Measurements from ENCODE around the gene ZBED4.
"Not testable (repeated sequence)": the region's sequence is repeated elsewhere in the genome, so short reads cannot be mapped to it uniquely, and the experiment has no call there.

ZBED4 gene

GRCh38 chr22:49852898-49853894, at the start of gene ZBED4:
TSS of gene ZBED4 (plus strand) at chr22:49853844. CDS start at chr22:49883663, 29,819 bp downstream.
- DNase-seq (ENCODE audit: low read depth): peak; percentile 67

- DNase-seq (ENCODE audit: low read depth): no peak
Measured at GRCh38 chr22:49807129-49807528, 46.5 kb upstream of the ZBED4 start.

DNA sequence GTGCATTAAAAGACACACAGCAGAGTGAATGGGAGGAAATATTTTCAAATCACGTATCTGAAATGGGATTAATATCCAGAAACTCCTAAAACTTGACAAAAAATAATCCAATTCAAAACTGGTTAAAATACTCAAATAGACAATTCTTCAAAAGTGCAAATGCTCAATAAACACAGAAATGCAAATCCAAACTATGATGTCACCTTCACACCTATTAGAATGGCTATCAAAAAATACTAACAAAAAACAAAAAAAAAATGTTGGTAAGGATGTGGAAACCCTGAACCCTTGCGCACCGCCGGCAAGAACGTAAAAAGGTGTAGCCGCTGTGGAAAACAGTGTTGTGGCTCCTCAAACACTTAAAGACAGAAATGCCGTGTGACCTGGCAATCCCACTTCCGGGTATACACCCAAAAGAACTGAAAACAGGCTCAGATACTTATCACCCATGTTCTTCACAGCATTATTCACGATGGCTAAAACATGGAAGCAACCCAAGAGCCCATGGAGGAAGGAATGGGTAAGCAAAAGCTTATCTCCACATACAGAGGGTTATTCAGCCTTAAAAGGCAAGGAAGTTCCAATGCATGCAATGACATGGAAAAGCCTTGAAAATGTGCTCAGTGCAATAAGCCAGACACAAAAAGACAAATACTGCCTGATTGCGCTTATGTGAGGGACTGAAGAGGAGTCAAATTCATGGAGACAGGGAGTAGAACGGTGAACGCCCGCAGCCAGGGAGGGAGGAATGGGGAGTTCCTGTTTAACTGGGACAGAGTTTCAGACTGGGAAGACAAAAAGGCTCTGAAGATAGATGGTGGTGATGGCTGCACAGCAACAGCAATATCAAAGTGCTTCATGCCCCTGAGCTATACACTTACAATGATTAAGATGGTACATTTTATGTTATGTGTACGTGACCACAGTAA, 45.6 kb upstream of the ZBED4 start:
- no peak for DNase-seq (ENCODE audit: low read depth)

DNA sequence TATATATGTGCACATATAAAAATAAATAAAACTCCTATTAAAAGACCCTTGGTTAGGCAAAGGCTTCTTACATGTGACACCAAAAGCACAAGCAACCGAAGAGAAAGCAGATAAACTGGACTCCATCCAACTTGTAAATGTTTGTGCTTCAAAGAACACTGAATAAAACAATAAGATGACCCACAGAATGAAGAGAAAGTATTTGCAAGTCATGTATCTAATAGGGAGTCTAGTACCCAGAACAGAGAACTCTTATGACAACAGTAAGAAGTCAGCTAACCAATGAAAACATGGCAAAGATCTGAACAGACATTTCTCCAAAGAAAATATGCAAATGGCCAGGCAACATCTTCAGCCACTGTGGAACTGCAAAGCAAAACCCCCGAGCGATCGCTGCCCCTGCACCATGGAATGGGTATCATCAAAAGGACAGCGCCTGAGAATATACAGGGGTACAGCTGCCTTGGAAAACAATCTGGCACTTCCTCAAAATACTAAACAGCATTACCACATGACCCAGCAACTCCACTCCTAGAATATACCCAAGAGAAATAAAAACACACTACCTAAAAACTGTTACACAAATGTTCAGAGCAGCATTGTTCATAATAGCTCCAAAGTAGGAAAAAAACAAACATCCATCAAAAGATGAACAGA, 43.2 kb upstream of the ZBED4 start:
- DNase-seq (ENCODE audit: low read depth): no peak

GRCh38 chr22:49811020-49811791, 42.4 kb upstream of the ZBED4 start:
- DNase-seq (ENCODE audit: low read depth): no peak

GRCh38 chr22:49812838-49813237, 40.8 kb upstream of the ZBED4 start:
- DNase-seq (ENCODE audit: low read depth): no peak

- DNase-seq (ENCODE audit: low read depth): no peak
Measured at GRCh38 chr22:49814164-49814686, 39.4 kb upstream of the ZBED4 start.

DNA sequence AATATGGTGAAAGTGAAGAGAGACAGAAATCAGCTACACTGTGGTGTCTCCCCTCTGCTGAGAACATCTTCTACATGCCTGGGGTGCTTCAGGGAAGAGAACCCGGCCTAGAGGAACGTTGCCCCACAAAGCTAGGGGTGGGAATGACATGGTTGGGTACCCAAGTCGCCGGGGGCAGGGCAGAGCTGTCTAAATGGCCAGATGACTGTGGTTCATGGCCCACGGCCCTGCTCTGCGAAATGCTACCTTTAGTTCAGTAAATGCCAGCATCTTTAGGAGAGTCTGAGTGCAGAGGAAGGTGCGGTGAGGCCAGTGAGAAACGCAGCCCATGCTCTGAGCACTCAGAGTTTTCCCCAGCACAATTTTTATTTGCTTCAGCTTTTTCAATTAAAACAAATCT, 38.8 kb upstream of the ZBED4 start:
- DNase-seq (ENCODE audit: low read depth): no peak

DNA sequence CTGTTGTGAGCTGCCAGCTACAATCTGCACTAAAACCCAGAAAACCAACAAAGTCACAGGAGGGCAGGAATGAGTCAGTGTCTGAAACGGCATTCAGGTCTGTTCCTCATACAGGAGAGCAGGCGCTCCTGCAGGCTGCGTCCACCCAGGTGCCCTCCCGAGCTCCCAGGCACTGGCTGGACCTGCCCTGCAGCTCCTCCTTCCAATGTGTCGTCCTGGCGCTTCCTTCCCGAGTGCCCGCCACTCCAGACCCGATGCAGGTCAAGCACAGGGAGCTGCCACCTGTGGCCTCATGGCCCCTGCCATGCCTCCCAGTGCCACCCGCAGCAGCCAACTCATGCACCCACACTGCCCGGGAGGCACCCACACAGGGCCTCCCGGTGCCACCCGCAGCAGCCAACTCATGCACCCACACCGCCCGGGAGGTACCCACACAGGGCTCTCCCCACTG, 38.0 kb upstream of the ZBED4 start:
- DNase-seq (ENCODE audit: low read depth): no peak

- DNase-seq (ENCODE audit: low read depth): no peak
Measured at GRCh38 chr22:49817359-49817758, 36.3 kb upstream of the ZBED4 start.

DNA sequence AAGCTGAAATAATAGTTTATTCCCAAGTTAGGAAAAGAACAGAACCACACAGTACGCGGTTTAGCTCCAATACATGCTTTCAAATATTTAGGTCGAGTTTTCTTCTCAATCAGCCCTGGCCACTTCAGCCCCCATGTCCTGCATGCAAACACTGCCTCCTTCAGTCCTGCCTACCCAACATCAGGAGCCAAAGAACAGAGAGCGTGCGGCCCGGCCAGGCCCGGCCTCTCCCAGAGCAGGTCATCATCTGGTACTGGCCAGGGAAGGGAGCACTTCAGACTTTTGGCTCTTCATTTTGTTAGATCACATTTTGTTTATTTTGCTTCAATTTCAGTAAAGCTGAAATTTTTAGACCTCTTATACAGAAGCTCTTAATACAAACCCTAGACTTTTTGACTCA, 32.7 kb upstream of the ZBED4 start:
- no peak for DNase-seq (ENCODE audit: low read depth)

- not testable (repeated sequence) for DNase-seq (ENCODE audit: low read depth)
Measured at GRCh38 chr22:49821741-49822140, 31.9 kb upstream of the ZBED4 start.

- DNase-seq (ENCODE audit: low read depth): no peak
Measured at GRCh38 chr22:49823289-49824045, 30.2 kb upstream of the ZBED4 start.

DNA sequence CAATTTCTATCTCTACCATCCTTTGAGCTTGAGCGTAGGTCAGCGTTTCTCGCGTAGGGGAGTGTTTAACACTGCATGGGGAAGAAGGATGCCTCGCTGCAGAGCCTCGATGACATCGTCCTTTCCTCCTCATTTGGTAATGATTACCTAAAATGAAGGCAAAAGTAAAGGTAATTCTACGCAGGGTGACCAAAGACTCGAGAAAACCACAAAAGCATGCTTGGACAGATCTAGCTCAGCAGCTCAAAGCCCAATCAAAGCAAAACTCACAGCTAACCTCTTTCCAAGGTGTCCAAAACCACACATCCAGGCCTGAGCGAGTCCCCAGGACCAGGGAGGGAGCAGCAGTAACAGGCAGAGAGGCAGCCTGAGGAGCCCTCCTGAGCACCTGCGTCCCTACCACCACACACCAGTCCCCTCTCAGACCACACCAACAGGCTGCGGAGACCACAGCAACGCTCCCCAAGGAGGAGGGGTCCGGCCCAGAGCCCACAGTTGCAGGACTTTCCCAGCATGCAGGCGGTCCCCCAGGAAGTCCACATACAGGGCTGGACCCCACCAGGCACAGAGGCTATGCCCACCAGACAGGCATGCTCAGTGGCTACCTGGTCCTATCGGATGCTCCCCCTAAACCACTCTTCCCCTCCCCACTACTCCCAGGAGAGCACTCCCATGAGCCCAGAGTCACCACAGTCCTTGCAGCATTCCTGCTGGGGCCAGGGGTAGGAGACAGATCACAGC, 29.3 kb upstream of the ZBED4 start:
- no peak for DNase-seq (ENCODE audit: low read depth)

DNA sequence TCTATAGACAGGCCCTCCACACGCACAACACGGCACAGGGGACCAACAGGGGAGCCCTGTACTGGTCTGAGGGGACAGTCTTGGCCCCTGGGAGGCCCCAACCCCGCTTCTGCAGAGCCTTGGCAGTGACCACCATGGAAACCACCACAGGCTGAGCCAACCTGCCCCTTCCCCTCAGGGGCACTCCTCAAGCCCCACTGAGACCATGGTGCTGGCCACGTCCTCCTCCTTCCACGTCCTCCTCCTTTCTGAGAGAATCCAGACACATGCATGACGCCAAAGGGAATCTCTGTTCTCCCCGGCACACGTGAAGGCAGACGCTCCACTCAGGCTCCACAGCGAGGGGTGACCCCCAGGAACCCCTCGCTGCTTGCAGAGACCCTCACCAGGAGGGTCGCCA, 28.7 kb upstream of the ZBED4 start:
- DNase-seq (ENCODE audit: low read depth): no peak

- no peak for DNase-seq (ENCODE audit: low read depth)
Measured at GRCh38 chr22:49825436-49825835, 28.2 kb upstream of the ZBED4 start.

DNA sequence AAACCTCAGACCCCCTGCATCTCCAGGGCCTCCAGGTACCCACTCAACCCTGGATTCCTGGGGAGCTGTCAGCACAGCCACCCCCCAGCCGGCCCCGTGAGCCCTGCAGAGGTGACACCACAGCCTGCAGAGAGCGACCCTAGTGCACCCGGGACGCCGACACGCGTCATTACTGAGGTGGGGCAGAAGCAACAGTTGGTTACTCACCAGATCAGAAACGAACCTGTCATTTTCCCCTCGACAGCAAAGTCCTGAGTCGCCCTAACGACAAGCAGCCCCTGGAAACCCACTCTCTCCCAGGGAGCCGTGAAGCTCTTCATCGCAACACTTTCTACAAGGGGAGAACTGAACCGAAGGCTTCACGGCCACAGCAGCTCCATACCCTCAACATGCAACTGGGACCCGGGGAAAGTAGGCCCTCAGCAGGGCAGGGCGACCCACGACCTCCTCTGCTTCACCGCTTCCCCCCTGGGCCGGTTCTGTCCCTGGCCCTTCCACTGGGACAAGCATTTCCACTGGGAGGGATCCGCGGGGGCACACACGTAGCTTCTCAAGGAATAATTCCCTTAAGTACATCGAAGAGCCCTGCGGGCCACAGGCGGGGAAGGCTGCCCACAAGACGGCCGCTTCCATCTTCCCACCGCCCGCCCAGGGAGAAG, 27.6 kb upstream of the ZBED4 start:
- no peak for DNase-seq (ENCODE audit: low read depth)

- no peak for DNase-seq (ENCODE audit: low read depth)
Measured at GRCh38 chr22:49826603-49827270, 26.9 kb upstream of the ZBED4 start.
